Body of pancreas (tissue), 4 donors: ENCODE measurements around the gene ATP2B2.

Experiments
- CTCF ChIP-seq, 7 experiments: fragments of 450-650 bp in 4 of 7; fragments of 200-600 bp in 3 of 7; sonication (generic) in 3 of 7; IDR thresholded peaks; one replicate each; pipeline ENCODE4 v1.5.1; 2016 to 2019; ENCODE audit warnings: antibody characterized with exemption in 7 of 7
- POLR2A ChIP-seq, 3 donors: fragments of 450-650 bp; IDR thresholded peaks; one replicate each; pipeline ENCODE4 v1.6.1; 2016; ENCODE audit warnings: antibody characterized with exemption in 3 of 3, mild to moderate bottlenecking in 2 of 3

DNA sequence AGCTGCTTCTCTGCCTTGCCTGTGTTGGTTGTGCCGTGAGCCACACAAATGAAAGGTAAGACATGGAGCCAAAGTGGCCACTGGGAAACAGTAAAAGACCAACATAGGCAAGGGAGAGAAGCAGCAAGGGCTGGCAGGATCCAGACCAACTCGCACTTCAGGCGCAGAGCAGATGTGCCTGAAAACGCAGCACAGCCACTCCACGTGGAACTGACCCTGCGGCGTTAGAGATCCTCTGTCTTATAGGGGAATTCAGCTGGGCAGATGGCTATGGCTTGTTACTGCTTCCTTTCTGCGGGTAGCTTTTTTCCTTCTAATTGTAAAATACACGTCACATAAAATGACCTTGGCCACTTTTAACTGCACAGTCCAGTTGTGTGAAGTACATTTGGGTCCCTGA, 202.3 kb downstream of the ATP2B2 start:
- TF ChIP-seq CTCF (IDR thresholded peaks at IDR 0.05) (no peak), POLR2A (IDR thresholded peaks at IDR 0.05) (no peak)
